Measurements from ENCODE around the gene GRID1.

GRID1 gene

DNA sequence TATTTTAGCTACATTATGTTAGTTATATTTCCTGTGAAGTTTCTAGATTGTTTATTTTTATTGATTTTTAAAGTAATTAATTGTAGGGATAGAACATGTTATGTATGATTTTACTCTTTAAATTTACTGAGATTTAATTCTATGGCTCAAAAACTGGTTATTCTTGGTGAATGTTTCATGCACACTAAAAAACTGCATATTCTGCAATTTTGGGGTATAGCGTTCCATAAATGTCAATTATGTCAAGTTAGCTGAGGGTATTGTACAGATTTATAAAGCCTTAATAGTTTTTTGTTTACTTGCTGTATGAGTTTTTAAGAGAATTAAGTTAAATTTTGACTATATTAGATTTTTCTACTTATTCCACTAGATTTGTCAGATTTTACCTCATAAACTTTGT, 669.7 kb downstream of the GRID1 start:
- DNase-seq (ENCODE audit: low read depth) = no peak

DNA sequence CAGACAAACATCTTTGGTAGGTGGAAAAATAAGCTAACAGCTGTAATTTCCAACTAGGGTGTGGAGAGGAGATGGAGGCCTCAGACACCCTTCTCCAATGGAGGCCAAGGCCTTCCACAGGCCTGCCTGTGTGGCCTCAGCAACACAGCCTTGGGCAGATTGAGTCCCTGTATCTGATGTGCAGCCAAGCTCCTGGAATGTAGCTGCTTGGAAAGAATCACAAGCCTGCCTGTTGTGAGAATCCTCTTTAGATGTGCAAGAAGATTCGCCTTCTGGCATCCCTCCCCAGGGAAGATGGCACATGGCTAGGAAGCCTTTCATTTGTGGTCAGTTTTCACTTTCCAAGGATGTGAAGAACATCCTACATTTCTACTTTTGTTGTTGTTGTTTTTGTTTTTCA, 684.0 kb downstream of the GRID1 start:
- DNase-seq (ENCODE audit: low read depth) = no peak

DNA sequence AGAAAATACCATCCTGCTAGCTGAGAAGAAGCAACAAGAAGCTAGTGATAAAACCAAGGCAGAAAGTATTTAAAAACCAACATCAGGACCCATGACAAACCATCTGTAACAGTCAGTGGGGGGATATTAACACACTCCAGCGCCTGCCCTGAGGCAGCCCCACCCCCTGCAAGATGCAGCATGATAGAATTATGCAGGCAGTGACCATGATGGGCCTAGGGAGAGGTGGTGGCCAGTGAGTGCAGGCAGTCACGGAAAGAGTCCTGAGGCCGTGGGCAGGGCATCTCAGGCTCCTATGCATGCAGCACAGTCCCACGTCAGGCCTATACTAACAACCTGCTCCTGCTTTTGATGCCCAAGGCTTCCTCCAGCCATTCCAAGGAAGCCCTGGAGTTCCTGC, 686.9 kb downstream of the GRID1 start:
- DNase-seq (ENCODE audit: low read depth) = no peak

DNA sequence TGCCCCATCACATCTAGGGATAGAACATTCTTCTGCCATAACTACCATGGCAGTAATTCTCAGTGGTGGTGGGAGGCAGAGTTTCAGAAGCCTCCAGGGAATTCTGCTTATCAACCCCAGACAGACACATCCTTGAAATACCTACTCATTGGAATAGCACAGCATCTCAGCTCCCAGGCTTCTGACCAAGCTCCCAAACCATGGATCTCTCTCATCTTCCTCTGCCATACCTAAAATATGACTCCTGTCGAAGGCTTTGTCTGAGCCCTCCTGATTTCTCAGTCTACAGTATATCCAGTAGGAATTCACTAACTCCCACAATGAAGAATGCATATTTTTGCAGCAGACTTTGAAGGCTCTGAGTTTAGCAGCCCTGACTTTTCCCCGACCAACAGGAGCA, 687.5 kb downstream of the GRID1 start:
- DNase-seq (ENCODE audit: low read depth) = no peak

DNA sequence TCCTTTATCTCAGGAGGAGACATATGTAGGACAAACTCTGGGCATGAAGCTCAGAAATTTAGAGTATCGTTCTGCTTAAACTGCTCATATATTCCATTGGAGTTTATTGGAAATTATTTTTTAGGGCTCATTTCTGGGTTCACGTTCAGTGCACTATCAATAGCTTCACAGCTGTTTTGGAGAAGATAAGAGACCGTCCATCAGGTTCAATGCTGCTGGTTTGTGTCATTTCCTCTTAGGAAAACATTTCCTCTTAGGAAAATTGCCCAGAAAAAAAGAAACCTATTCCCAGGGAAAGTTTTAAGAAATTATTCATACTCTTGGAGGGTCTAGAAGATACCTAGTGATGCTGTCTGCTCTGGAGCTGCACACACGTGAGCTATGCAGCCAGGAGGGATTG, 691.7 kb downstream of the GRID1 start:
- no peak for DNase-seq (ENCODE audit: low read depth)

DNA sequence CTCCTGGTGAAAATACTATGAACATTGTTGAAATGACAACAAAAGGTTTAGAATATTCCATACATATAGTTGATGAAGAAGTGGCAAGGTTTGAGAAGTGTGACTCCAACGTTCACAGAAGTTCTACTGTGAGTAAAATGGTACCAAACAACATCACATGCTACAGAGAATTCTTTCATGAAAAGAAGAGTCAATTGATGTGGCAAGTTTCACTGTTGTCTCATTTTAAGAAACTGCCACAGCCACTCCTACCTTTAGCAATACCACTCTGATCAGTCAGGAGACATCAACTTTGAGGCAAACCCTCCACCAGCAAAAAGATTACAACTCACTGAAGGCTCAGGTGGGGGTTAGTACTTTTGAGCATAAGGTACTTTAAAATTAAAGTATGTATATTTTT, 693.3 kb downstream of the GRID1 start:
- DNase-seq (ENCODE audit: low read depth) = no peak

DNA sequence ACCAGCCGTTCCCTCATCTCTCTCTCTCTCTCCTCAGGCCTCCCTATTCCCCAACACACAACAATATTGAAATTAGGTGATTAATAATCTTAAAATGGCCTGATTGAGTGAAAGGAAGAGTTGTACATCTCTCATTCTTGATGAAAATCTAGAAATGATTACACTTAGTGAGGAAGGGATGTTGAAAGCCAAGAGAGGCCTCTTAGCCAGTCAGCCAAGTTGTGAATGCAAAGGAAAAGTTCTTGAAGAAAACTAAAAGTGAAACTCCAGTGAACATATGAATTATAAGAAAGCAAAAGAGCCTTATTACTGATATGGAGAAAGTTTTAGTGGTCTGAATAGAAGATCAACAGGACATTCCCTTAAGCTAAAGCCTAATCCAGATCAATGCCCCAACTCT, 695.1 kb downstream of the GRID1 start:
- DNase-seq (ENCODE audit: low read depth) = no peak

DNA sequence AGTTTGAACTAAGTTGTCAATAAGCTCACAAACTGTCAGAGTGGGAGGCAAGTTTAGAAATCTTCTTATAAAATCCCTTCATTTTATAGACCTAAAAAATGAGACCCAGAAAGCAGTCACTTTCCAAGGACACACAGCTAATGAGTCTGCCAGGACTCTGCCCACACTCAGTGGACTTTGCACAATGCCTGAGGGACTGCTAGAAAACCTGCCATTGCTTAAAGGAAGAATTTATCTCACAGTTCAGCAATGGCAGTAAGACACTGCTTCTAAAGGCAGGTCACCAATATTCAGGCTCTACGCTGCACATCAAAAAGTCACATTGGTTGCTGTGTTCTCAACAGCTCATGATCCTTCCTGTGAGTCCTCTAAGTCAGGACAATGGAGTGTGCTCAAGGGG, 698.1 kb downstream of the GRID1 start:
- DNase-seq (ENCODE audit: low read depth) = no peak

DNA sequence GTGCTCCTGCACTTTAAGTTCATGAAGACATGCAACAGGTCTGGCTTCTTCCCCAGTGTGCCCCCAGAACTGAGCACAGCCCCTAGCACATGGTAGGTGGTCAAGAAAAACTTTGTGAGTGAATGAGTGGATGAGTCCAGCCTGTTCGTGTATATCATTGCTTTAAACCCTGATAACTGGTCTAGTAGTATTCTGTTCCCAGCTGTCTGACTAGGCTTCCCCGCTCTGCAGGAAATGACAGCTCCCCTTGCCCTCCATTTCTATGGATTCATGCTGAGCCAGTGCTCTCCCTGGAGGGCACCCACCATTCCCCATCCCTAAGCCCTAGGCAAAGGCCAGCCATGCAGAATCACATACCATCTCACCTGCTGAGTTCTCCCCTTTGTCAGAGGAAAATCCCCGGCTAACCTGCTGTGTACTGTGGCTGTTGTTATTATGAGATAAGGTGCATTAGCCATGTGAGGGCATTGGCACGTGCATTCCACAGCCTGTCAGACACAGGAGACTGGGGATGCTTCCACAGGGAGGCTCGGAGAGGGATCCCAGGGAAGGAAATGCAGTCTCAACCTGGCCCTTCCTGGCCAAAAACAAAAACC, 698.9 kb downstream of the GRID1 start:
- DNase-seq (ENCODE audit: low read depth) = no peak

DNA sequence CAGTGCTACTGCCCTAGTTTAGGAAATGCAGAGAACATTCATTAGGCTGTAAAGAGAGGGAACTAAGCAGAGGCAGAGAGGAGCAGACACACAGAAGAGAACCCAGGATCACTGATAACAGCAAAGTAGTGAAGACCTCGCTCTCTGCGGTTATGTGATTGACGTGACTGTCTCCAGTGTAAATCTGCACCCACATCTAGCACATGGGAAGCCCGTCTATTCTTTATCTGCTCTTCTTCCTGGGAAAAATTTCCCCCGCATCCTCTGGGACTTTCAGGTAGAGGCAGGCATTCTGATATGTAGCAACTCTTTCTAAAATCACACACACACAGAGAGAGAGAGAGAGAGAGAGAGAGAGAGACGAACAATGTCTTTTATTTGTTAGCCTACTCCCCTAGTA, 699.6 kb downstream of the GRID1 start:
- no peak for DNase-seq (ENCODE audit: low read depth)

DNA sequence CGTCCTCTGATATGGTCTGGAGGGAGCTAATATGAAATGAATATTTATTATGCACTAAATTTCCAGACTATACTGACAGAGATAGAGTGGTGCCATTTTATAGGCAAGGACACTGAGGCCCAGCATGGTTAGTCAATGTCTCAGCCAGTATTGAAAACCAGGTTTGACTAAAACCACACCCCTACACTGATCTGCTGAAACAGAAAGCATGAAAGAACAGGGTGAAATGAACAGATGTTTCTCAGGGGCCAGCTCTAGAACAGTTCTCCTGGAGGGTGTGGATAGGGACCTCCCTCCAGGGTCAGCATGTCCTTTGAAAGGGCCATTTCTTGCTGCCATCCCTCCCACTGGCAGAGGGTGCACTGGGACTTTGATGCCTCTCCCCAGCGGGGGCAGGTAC, 700.5 kb downstream of the GRID1 start:
- no peak for DNase-seq (ENCODE audit: low read depth)

DNA sequence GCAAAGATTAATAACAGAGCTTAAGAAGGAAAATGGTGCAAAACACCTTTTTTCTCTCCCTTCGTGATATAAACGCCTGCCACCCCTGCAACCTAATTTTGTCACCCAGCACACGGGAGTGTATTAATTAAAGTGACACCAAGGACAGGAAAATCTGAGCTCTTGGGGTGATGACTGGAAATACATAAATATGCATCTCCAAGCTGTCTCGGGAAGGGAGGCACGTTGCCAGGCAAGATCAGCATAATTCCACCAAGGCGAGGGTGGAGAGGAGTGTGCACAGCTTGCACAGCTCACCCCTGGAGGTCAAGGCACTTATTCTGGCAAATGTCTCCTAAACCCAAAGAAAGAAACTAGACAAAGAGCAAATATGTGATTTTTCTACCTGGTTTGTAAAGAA, 700.9 kb downstream of the GRID1 start:
- no peak for DNase-seq (ENCODE audit: low read depth)

DNA sequence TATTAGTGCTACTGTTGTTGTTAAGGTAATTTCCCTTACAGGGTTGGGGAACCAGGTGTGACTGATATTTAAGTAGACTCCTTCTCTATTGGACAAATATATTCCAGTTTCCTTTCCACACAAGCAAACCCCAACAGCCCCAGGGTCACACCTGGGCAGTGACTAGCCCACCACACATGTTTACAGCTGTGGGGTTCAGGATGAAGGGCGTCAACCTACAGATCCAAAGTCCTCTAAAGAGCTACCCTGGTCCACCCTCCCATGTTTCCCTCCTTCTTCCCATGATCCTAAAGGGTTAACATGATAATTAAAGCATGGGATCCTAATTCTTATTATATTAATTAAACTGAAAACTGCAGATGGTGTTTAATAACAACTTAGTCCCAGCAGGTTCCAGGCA, 701.5 kb downstream of the GRID1 start:
- no peak for DNase-seq (ENCODE audit: low read depth)

DNA sequence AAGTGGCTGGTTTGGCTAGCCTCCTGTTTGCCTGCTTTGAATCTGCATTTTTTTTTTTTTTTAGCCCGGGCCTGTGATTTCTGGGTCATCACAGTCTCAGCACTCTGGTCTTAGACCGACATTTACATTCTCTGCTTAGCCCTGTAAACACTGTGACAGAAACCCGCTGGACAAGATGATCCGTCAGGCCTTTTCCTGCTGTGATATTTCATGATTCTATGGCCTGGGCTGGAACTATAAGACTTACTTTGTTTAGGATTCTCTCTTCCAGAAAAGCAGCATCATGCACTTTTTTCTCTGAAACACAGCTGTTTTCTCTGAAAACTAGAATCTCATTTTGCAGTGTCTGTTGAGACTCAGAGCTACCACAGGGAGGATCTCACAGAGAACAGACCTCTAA, 705.5 kb downstream of the GRID1 start:
- DNase-seq (ENCODE audit: low read depth) = no peak

DNA sequence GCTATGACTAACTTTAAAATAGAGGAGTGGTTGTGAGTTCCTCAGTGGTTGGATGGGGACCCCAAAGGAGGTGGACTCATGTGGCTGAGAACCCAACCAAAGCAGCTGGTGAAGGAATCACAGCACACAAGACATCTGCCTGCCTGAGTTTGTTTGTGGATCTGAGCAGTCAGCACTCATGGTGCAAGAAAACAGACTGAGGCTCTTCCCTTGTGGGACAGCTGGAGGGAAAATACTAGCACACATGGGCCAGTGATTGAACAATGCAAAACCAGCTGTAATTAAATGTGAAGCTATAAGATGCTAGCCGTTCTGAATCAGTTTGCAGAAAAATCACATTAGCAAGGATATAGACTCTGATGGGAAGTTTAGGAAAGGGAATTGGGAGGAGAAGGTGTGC, 707.3 kb downstream of the GRID1 start:
- DNase-seq (ENCODE audit: low read depth) = no peak

DNA sequence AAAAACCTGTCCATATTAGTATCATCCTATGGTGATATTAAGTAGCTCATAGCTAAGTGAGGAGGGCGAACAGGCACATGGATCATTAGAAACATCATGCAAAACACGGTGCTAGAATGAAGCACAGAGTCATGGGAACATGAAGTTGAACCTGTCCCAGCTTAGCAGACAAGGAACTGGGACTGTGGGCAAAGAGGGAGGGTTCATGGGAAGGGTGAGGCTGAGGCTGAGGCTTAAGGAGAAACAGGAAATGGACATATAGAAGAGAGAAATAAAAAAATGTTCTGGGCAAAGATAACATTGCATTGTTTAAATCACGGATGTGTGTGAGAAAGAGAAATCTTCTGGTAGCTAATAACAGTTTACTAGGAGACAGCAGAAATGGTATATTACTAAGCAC, 708.1 kb downstream of the GRID1 start:
- no peak for DNase-seq (ENCODE audit: low read depth)

DNA sequence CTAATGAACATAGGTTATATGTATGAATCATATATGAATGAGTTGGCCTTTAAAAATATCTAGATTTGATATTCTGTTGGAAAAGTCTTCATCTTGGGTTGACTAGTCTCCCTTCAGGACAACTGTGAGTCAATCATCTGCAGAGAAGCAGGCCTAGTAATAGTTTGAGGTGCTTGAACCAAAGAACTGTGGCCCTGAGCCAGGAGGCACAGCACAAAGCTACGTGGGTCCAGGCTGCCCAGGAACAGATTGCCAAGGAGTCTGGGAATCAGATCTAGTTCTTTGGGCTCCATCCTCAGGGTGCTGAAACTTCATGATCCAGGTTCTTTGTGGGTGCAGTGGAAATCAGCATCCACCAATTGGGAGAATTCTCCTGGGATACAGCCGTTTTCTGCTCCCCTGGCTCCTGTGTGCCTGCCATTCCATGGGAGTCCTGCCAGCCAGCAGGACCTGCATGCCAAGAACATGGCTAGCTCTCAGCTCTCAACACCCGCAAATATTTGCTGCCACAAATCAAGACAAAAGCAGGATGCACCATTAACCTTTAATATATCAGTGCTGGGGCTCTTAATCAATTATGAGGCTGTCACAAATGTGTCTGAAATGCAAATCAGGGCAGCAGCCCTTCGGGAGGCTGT, 709.0 kb downstream of the GRID1 start:
- DNase-seq (ENCODE audit: low read depth) = no peak

DNA sequence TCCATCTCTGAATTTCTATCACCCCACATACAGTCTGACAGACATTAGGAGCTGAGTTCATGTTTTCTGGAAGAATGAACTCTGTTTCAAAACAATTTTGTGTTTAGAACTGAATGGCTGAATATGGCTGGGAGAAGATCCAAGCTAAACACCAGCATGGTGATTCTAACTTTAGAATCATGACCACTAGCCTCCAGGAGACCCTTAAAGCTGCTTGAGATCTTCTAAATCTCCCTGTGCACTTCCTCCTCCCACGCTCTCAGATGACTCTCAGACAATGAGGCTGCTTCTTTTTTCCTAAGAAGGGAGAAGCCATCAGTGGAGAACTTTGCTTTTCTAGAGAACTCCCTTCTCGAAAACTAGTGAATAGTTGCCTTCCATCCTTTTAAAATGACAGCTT, 711.2 kb downstream of the GRID1 start:
- DNase-seq (ENCODE audit: low read depth) = no peak

DNA sequence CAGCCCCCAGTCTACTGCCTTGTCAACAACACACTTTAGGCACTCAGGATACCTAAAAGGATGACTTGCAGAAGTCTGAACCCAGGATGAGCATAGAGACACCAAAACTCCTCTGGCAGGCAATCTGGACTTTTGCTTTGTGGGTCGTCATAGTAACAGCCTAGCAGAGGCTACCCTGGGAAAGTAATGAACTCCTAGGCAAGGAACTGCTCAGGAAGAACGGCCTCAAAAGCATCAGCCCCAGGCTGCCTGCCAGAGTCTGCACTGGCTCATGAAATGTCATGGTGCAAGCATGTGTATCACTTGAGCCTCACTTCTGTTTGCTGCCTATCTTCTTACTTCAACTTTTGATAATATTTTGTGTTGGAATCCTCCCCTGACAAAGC, 715.1 kb downstream of the GRID1 start:
- DNase-seq (ENCODE audit: low read depth) = no peak

DNA sequence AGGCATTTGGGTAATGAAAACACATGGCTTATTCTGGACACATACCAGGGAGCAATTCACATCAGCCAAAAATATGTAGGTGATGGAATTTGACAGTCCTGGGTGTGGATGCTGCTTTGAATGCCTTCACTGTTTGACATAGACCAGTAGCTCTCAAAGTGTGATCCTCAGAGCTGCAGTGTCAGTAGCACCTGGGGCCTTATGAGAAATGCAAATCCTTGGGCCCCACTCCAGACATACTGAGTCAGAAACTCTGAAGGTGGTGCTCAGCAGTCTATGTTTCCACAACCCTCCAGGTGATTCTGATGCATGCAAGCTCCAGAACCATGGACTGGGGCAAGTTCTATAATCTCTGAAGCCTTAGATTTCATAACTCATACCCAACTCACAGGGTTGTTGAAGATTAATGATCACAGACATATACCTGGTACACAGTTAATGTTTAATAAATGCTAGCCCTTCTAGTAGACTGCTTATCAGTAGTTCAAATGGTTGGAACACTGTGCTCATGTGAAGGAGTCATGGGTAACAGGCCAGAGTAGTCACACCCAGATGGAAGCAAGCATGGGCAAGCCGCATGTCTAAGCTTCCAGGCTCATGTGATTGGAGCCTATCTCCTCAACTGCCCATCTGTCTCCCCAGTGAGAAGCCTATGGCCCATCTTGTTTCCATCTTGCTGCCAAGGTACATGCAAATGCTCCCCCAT, 715.7 kb downstream of the GRID1 start:
- no peak for DNase-seq (ENCODE audit: low read depth)

DNA sequence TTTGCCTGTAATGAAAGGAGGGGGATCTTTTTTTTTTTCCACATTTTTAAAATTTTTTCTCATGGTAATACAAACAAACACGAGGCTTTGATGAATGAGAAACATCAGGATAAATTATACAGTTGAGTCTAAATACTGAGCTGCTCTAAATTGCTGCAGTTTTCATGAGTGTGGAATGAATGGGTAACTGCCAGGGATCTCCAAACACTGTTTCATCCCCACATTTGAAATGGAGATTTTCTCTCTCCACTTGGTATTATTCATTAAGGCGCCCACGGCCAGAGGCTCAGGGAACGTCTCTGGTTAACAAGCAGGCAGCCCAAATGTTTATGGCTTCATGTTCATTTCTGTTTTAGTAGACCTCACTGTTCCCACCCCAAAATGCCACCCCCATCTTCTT, 717.1 kb downstream of the GRID1 start:
- DNase-seq (ENCODE audit: low read depth) = no peak

DNA sequence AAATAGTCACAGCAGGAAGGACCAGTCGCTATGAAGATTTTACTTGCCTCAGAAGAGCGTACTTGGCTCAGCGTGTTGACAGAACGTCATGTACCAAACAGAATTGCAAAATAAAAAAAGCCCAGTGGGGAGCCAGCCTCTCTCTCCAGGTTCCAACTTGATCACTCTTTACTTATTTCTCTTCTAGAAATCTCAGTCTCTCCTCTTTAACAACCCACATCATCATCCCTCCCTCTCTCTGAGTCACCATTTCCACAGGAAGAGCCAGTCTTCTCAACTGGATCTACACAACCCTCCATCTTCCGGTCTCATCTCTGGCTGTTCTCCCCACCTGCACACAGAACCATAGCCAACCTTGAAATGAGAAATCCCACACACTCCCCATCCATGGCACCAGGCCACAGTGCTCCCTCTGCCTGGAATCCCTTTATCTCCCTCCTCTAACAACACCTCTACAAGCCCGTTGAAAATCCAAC, 718.3 kb downstream of the GRID1 start:
- no peak for DNase-seq (ENCODE audit: low read depth)

DNA sequence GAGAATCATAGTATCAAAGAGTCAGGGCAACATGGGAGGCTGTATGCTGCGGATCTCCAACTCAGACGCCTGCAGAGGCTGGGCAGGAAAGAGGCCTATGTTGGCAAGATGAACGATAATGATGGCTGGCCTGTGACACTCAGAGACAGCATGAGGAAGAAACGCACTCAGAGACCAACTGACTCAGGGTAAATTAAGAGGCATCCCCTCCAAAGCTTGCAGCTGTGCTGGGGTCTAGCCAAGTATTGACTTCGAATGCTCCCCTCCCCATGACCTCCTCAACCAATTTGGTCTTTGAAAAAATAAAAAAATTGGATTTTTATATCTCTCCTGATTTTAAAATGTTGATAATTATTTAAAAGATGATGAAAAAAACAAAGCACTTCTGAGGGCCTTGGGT, 718.9 kb downstream of the GRID1 start:
- no peak for DNase-seq (ENCODE audit: low read depth)

Data from stimulated activated CD8-positive, alpha-beta memory T cell treated with anti-CD3 and anti-CD28 coated beads, Interleukin-12 subunit alpha, Interleukin-12 subunit beta, amount 100 ng/mL, for 1 hour (primary cell).